Body of pancreas (tissue), 4 donors: ENCODE measurements around the gene RAB6B.

Source experiments
- CTCF ChIP-seq, 7 experiments: fragments of 450-650 bp in 4 of 7; fragments of 200-600 bp in 3 of 7; sonication (generic) in 3 of 7; IDR thresholded peaks; one replicate each; pipeline ENCODE4 v1.5.1; 2016 to 2019; ENCODE audit warnings: antibody characterized with exemption in 7 of 7
- POLR2A ChIP-seq, 3 donors: fragments of 450-650 bp; IDR thresholded peaks; one replicate each; pipeline ENCODE4 v1.6.1; 2016; ENCODE audit warnings: antibody characterized with exemption in 3 of 3, mild to moderate bottlenecking in 2 of 3

- TF ChIP-seq CTCF (IDR thresholded peaks at IDR 0.05), result no peak
- TF ChIP-seq POLR2A (IDR thresholded peaks at IDR 0.05), result no peak
These were observed 41.2 kb downstream of the RAB6B start for GRCh38 chr3:133854264-133855001.
